Mucosa of rectum (tissue), 2 donors: ENCODE data around the gene RAMP3.
"Not testable (repeated sequence)": the region's sequence is repeated elsewhere in the genome, so short reads cannot be mapped to it uniquely, and the experiment has no call there.

Experiments
- H3K27ac ChIP-seq, 2 donors: one replicate each; pipeline ENCODE4 v1.7.0; 2013; ENCODE audit warnings: inconsistent platforms in 2 of 2, low read depth in 2 of 2, low read length in 2 of 2
- H3K27me3 ChIP-seq, 2 donors: one replicate each; pipeline ENCODE4 v1.7.0; 2013; ENCODE audit warnings: low read length in 2 of 2; ENCODE audit not compliant: control insufficient read depth in 2 of 2, insufficient read depth in 2 of 2
- H3K36me3 ChIP-seq, 2 donors: one replicate each; pipeline ENCODE4 v1.7.0; 2013; ENCODE audit warnings: low read length in 2 of 2; ENCODE audit not compliant: control insufficient read depth in 2 of 2, insufficient read depth in 2 of 2
- H3K4me1 ChIP-seq, 2 donors: one replicate each; pipeline ENCODE4 v1.7.0; 2013; ENCODE audit warnings: low read length in 2 of 2, mild to moderate bottlenecking in 1 of 2; ENCODE audit not compliant: control insufficient read depth in 2 of 2, insufficient read depth in 2 of 2
- H3K4me3 ChIP-seq, 2 donors: one replicate each; pipeline ENCODE4 v1.7.0; 2013; ENCODE audit warnings: low read length in 2 of 2
- H3K9ac ChIP-seq, 2 donors: one replicate each; pipeline ENCODE4 v1.7.0; 2013; ENCODE audit warnings: low read length in 2 of 2, low read depth in 1 of 2, mild to moderate bottlenecking in 1 of 2
- H3K9me3 ChIP-seq, 2 donors: one replicate each; pipeline ENCODE4 v1.7.0; 2013; ENCODE audit warnings: low read length in 2 of 2; ENCODE audit not compliant: control insufficient read depth in 2 of 2
- donor health status: healthy.
- donor health status: Normal muscosa, but diverticular disease.

Gene RAMP3

DNA sequence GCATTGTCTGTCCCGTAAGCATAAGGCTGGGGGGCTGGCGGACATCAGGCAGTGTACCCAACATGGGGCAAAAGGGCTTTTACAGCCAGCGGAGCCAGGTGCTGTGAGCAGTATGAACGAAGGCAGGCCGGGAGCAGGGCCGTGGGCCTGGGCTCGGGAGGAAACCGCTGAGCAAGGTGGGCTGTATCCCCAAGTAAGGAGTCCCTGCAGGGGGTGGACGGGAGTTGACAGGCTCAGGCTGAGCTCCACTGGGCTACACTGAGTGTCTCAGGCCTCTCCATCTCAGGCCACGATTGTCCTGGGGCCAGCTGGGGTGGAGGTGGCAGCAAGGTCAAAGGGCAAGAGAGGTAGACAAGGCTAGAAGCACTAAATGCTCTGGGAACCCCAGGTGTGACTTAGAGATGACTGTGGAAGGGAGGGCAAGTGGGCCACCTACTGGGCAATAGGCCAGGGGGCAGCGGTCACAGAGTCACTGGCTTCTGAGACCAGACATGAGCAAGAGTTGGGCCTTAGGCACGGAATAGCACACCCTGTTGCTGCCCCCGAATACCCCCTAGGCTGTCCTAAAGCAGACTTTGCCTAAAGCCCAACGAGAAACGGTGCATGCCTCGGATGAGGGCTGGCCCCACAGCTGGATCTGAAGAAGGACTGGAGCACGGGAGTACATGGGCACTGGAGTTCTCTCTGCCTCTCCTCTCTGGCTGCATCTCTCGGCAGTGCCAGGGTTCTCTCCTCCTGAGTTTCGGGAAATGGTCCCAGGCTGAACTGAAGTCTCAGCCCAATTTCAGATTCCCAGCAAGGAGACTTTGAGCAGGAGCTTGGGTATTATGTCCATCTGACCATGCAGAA, 10.8 kb upstream of the RAMP3 start:
- Histone ChIP-seq H3K27me3 (peaks cover 0 to 3% of the 10 kb centered on the region in 2 donors), H3K9ac (no peak overlapping the region), H3K27ac (no peak overlapping the region), H3K36me3 (no peaks in the 10 kb centered on the region), H3K4me1 (no peaks in the 10 kb centered on the region), H3K9me3 (no peaks in the 10 kb centered on the region), H3K4me3 (no peak overlapping the region)

DNA sequence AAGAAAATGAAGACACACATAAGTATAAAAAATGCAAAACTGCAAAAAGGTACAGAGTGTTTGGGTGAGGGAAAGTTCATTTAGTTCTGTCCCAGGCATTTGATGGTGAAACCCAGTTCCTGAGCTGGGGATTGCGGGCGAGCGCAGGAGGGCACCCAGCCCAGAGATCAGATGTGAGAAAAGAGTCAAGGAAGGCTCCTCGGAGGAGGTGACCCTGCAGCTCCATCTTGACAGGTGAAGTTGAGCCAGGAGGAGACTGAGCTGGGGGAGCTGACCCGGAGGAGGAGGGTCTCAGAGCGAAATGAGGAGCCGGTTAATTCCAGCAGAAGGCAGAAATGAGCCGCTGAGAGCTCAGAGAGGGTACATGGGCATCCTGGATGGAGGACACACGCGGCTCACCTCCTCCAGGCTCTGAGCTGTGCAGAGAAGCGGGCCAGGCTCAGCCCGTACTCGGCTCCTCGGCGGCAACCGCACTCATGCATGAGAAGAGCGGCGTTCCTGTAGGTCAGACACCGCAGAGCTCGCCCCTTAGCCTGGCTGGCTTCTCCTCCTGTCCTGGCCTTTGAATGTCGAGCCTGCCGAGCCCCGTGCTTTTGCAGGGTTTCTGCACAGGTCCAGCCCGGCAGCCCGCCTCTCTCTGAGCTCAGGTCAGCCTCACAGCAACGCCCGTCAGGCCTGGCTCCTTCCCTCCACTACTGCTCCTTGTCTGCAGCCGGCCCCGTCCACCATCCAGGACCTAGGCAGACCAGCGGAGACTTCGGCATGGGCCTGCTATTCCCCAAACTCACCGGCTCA, 9.5 kb upstream of the RAMP3 start:
- Histone ChIP-seq H3K9me3 (no peaks in the 10 kb centered on the region), H3K4me3 (no peak overlapping the region), H3K27ac (no peak overlapping the region), H3K36me3 (no peaks in the 10 kb centered on the region), H3K9ac (no peak overlapping the region), H3K4me1 (no peaks in the 10 kb centered on the region), H3K27me3 (peaks cover 0 to 3% of the 10 kb centered on the region in 2 donors)

DNA sequence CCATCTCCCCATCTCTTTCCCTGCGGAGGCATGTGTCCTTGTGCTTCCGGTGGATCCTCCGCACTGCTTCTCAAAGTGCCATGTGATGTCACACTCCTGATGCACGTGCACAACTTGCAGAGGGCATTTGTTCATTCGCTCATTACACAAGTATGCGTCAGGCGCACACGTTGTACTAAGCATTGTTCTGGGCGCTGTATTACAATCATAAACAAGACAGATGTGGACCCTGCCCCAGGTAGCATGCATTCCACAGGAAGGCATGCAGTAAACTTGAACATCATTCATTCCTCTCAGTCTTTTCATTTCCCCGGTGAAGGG, 9.0 kb upstream of the RAMP3 start:
- Histone ChIP-seq H3K9ac (no peak overlapping the region), H3K27me3 (peaks cover 0 to 3% of the 10 kb centered on the region in 2 donors), H3K4me1 (no peaks in the 10 kb centered on the region), H3K9me3 (no peaks in the 10 kb centered on the region), H3K36me3 (no peaks in the 10 kb centered on the region), H3K27ac (no peak overlapping the region), H3K4me3 (no peak overlapping the region)

DNA sequence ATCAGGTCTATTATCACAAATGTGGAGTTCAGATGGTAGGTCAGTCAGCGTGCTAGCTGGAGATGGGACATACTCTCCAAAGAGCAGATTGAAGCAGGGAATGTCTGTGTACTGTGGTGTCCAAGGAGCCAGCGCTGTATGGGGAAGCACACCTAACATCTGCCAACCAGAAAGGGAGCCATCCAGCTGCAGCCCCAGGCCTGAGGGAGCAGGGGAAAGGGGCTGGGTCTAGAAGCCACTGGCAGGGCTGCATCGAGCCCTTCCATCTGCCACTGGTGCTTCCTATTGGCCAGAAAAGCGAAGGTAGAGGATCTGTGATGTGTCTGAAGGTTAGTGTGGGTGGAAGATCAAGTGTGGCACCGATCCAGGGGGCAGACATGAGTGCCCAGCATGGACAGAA, 8.0 kb upstream of the RAMP3 start:
- Histone ChIP-seq H3K4me1 (no peaks in the 10 kb centered on the region), H3K4me3 (no peak overlapping the region), H3K27me3 (peaks cover 0 to 3% of the 10 kb centered on the region in 2 donors), H3K9ac (no peak overlapping the region), H3K27ac (no peak overlapping the region), H3K9me3 (no peaks in the 10 kb centered on the region), H3K36me3 (no peaks in the 10 kb centered on the region)

DNA sequence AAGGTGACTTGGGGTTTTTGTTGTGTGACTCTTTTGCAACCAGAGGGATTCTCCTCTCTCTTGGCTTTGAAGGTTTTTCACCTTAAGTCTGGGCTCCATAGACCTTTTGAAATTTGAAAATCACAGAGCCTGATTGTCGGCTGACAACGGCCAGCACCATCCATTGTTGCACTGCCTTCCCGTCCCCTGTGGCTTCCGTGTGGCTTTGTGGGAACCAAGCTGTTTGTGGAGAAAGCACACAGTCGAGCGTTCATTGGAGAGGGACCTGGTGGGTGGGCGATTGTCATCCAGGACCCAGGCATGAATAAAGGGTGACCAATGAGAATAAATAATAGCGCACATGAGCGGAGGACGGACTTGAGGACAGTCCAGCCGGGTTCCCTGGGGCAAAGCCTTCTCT, 7.4 kb upstream of the RAMP3 start:
- no peak overlapping the region for H3K9ac ChIP-seq
- no peak overlapping the region for H3K27ac ChIP-seq
- no peaks in the 10 kb centered on the region for H3K4me1 ChIP-seq
- no peaks in the 10 kb centered on the region for H3K36me3 ChIP-seq
- no peak overlapping the region for H3K4me3 ChIP-seq
- peaks cover 0 to 3% of the 10 kb centered on the region in 2 donors for H3K27me3 ChIP-seq
- no peaks in the 10 kb centered on the region for H3K9me3 ChIP-seq

DNA sequence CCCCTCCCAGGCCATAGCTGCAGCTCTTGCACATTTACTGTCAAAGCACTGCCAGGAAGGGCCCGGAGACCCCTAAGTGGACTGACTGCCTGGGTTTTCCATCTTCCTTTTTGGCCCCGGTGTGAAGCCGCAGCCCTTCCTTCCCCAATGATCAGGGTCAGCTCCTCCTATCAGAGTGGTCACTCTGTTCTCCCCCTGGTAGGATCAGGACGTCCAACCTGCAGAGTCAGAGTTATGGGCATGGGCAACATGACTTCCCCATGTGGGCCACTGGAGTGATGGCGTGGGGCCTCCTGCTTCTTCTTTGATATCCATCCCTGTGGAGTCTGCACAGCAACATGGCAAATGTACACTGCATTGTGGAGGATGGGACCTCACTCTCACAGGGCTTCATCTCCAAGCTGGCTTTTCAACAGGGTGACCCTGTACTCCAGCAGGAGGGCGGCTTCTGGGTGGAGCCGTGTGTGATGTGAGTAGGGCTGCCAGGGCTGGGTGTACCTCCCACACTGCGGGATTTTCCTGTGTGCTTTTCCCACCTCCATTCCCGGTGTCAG, 6.4 kb upstream of the RAMP3 start:
- peaks cover 0 to 3% of the 10 kb centered on the region in 2 donors for H3K27me3 ChIP-seq
- H3K9me3 ChIP-seq = no peaks in the 10 kb centered on the region
- no peak overlapping the region for H3K9ac ChIP-seq
- no peaks in the 10 kb centered on the region for H3K4me1 ChIP-seq
- H3K27ac ChIP-seq = no peak overlapping the region
- H3K4me3 ChIP-seq = no peak overlapping the region
- no peaks in the 10 kb centered on the region for H3K36me3 ChIP-seq

DNA sequence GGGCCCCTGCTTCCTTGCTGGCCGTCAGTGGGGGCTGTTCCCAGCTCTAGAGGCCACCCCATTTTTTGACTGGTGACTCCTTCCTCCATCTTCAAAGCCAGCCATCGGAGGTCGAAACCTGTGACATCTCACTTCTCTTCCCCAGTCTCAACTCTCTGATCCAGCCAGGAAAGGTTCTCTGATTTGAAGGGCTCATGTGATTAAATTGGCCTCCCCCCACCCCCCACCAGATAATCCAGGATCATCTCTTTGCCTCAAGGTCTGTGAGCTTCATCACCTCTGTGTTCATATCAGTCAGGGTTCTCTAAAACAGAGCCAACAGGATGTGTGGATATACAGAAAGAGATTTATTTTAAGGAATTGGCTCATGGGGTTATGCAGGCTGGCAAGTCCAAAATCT, 5.6 kb upstream of the RAMP3 start:
- H3K4me1 ChIP-seq = no peaks in the 10 kb centered on the region
- H3K27me3 ChIP-seq = peaks cover 4 to 9% of the 10 kb centered on the region in 2 donors
- no peak overlapping the region for H3K27ac ChIP-seq
- H3K9ac ChIP-seq = no peak overlapping the region
- H3K9me3 ChIP-seq = no peaks in the 10 kb centered on the region
- H3K36me3 ChIP-seq = no peaks in the 10 kb centered on the region
- H3K4me3 ChIP-seq = no peak overlapping the region

DNA sequence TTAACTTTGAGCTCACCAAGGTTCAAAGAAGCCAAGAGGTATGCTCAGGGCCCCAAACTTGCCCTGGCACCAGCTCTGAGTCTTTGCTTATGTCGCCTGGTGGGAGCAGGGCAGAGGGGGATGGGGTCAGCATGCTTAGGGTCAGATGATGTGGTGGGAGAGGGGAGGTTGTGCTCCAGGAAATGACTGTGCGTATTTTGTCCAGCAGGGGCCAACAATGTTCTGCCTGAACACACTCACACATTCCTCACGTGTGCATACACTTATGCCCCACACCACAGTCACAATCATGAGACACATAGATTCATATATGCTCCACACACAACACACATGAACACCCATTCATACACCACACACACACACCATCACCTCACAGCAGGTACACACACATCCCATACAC, 4.4 kb upstream of the RAMP3 start:
- Histone ChIP-seq H3K27me3 (peaks cover 6 to 10% of the 10 kb centered on the region in 2 donors), H3K9me3 (no peaks in the 10 kb centered on the region), H3K27ac (no peak overlapping the region), H3K36me3 (no peaks in the 10 kb centered on the region), H3K4me1 (no peaks in the 10 kb centered on the region), H3K4me3 (no peak overlapping the region), H3K9ac (no peak overlapping the region)

DNA sequence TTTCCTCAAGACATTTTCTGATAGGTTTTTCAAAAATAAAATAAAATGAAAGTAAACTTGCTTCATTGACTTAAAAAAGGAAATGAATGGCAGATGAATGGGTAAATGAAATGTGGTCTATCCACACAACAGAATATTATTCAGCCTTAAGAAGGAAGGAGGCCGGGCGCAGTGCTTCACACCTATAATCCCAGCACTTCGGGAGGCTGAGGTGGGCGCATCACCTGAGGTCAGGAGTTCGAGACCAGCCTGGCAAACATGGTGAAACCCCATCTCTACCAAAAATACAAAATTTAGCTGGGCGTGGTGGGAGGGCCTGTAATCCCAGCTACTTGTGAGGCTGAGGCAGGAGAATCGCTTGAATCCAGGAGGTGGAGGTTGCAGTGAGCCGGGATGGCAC, 3.7 kb upstream of the RAMP3 start:
- H3K4me3 ChIP-seq, H3K4me1 ChIP-seq, H3K9ac ChIP-seq, H3K36me3 ChIP-seq, H3K27ac ChIP-seq, H3K9me3 ChIP-seq: not testable (repeated sequence)
- peaks cover 8 to 14% of the 10 kb centered on the region in 2 donors for H3K27me3 ChIP-seq

DNA sequence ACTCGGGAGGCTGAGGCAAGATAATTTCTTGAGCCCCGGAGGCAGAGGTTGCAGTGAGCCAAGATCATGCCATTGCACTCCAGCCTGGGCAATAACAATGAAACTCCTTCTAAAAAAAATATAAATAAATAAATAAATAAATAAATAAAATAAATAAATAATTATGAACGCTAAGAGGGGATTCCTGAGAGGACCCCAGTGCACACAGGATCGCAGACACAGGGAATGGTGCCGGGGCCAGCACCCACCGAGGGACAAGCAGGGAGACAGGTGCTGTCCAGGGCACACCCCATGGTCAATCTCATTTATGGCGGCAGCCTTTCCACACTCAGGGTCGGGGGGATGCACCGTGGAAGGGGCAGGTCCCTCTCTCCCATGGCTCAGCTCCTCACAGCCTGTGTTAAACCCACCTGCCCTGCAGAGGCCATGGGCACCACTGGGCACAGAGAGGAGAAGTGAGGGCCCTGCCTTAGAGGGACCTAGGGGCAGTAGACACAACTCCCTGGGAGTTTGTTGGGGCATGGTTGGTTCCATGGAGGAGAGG, 2.2 kb upstream of the RAMP3 start:
- Histone ChIP-seq H3K27me3 (peaks cover 14% of the 10 kb centered on the region in 2 donors), H3K9me3 (no peaks in the 10 kb centered on the region), H3K9ac (no peak overlapping the region), H3K27ac (no peak overlapping the region), H3K4me1 (no peaks in the 10 kb centered on the region), H3K4me3 (no peak overlapping the region), H3K36me3 (no peaks in the 10 kb centered on the region)
